GM18502 (cell line): Measurements from ENCODE around the gene BSPRY.
"Not testable (repeated sequence)": the region's sequence is repeated elsewhere in the genome, so short reads cannot be mapped to it uniquely, and the experiment has no call there.

Source experiments
- ATAC-seq: cut with Tn5 transposase; IDR thresholded peaks from one replicate; pipeline ENCODE4 v1.9.1; 2021; ENCODE audit warnings: mild to moderate bottlenecking; ENCODE audit not compliant: unreplicated experiment, poor library complexity

The BSPRY gene

DNA sequence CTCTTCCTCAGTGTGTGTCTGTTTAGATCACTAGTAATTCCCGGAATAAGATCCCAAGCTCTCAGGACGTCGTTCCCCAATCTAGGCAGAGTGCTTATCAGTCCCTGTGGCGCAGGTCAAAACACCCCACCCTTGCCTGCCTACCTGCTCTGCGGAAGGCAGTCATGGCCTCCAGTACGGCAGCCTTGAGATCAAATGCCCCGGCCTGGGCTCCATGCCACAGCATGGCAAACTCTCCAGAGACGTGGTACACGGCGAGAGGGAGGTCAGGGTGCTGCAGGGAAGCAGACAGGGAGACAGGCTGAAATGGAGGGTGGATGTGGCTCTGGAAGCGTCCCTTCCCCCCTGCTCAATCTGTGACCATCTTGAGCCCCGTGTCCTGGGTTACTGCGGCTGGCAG lies 39.5 kb downstream of the BSPRY start:
- no peak for ATAC-seq

- no peak for ATAC-seq
Measured at GRCh38 chr9:113389451-113389850, 40.1 kb downstream of the BSPRY start.

DNA sequence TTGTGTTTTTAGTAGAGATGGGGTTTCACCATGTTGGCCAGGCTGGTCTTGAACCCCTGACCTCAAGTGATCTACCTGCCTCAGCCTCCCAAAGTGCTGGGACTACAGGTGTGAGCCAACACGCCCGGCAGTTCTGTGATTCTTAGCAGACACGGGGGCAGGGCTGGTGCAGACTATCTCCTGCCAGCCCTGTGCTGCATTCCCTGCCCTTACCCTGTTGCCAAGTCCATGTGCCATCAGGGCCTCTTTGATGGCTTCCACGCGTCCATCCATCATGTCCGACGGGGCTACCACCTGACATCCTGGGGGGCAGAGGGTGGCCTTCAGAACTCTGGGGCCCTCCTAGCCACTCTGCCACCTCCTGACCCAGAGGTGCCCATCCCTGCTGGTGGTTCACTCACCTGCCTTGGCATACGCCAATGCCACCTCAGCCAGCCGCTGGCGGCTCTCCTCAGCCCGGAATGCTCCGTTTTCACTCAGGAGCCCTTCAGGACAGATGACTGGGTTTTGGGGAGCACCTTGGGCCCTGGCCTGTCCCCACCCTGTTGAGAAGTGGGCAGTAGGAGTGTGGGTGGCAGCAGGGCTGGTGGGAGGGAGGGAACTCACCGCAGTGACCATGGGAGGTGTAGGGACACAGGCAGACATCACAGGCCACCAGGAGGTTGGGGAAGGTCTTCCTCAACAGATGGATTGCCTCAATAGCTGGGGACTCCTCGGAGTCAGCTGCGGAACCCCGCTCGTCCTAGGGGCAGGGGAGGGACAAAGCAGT lies 41.0 kb downstream of the BSPRY start:
- no peak for ATAC-seq

- ATAC-seq = no peak
Measured at GRCh38 chr9:113391917-113392316, 42.6 kb downstream of the BSPRY start.

DNA sequence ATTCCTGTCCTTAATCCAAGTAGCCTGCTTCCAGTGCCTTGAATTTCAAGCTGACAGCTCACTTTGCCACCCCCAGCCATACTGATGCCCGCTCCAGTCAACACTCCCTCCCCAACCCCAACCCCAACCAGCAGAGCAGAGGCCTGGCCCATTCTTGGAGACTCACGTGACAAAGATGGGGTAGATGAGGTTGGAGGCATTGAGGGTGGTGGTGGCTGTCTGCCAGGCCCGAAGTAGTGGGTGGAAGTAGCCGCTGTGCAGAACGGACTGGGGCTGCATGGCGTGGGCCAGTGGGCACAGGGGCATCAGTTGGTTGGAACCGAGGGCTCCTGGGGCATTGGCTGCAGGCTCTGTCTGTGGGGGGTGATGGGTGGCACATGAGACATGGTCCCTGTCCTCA lies 43.9 kb downstream of the BSPRY start:
- no peak for ATAC-seq

GRCh38 chr9:113395000-113395861 lies 45.9 kb downstream of the BSPRY start:
- ATAC-seq = no peak

DNA sequence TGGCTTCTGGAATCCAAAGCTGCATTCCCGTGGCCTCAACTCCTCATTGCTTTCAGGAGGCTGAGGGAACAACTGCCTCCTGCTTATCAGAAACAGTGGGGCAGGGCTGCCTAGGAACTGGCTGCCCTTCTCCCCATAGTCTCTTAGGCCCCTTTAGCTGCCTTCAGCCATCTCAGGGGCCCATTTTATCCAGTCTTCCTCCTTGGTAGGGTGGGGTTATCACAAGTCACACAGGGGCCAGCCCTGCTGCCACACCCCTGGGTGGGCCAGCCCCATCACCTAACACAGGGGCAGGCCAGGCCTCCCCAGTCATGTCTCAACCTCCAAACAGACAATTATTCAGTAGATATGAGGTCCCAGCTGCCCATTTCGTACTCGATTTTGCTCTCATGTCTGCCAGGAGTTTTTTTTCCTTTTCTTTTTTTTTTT lies 47.9 kb downstream of the BSPRY start:
- no peak for ATAC-seq

DNA sequence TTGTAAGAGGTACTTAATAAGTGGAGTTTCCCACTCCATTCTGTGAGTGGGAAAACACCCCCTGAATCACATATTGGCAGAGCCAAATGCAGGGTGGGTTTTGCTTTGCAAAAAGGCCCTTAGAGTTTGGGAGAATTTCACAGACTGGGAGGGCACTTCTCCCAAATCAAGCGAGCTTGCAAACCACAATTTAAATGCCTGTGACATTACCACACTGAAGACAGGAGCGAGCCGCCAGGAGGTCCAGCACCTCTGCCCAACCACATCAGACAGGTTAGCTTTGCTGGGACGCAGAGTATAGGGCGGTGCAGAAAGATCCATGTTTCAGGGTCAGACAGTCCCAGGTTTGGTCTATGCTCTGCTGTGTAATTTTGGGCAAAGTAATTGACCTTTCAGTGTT lies 49.5 kb downstream of the BSPRY start:
- ATAC-seq = no peak

GRCh38 chr9:113399646-113400200 lies 50.4 kb downstream of the BSPRY start:
- no peak for ATAC-seq

GRCh38 chr9:113401027-113401792 lies 51.9 kb downstream of the BSPRY start, which contains the start of gene ALAD:
TSS of gene ALAD (minus strand) at chr9:113401284. CDS start at chr9:113393559, 7,725 bp downstream.
- peak; percentile 99 for ATAC-seq

DNA sequence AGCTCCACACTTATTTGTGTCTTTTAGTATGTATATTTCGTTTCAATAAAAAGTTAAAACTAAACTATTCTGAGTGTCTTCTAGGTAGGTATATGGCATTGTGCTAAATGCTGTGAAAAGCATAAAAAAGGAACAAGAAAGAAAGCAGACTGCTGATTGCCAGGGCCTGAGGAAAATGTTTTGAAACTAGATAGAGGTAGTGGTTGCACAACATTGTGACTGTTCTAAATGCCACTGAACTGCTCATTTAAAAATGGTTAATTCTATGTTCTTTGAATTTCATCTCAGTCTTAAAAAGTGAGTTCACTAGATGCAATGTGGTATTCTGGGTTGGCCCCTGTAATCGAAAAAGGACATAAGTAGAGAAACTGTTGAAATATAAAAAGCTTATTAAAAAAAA lies 54.3 kb downstream of the BSPRY start:
- no peak for ATAC-seq

DNA sequence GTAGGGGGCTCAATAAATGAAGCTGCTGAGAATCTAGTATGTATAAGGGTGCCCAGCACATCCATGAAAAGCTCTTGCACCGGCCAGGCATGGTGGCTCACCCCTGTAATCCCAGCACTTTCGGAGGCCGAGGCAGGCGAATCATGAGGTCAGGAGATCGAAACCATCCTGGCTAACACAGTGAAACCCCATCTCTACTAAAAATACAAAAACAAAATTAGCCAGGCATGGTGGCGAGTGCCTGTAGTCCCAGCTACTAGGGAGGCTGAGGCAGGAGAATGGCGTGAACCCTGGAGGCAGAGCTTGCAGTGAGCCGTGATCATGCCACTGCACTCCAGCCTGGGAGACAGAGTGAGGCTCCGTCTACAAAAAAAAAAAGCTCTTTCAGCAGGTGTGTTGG lies 57.0 kb downstream of the BSPRY start:
- not testable (repeated sequence) for ATAC-seq

DNA sequence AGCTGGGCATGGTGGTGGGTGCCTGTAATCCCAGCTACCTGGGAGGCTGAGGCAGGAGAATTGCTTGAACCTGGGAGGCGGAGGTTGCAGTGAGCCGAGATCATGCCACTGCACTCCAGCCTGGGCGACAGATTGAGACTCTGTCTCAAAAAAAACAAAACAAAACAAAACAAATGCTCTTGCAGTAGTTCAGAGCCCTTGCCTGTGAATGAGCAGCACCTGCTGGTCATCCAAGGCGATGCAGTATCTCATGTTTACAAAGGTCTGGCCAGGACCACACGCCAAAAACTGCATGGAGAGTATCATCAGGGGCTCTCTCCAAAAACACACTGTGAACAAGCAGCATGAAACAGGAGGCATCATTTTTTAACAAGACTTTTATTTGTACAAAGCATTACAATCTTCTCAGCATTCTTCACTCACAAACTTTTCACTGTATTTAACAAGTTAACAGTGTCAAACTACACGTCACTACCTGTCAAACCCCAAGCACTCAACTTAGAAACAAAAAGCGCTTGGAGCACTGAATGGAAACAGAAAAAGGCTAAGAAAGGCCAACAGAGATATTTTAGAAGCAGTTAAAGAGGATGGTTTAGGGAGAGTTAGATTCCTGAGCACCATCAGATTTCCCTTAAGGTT lies 57.7 kb downstream of the BSPRY start:
- ATAC-seq = peak; percentile 37

DNA sequence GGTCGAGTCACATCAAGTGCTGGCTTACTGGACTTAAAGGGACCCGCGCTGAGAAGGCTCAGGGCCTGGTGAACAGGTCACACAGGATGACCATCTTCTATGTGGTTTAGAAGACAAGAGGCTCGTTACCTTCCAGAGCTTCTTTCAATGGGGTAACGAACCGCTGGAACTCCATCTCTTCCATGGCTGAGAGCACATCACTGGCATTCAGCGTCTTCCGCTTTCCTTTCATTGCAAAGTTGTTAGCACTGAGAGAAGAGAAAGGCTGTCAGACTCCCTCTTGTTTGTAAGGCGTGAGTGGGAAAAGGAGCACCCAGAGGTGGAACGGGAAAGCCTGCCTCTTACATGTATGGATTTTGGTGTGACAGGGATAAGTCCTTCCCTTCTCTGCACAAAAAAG lies 60.1 kb downstream of the BSPRY start:
- no peak for ATAC-seq

GRCh38 chr9:113409883-113410206 lies 60.5 kb downstream of the BSPRY start:
- ATAC-seq = peak; percentile 3

GRCh38 chr9:113410207-113410864 lies 61.0 kb downstream of the BSPRY start, which contains the start of the genes C9orf43 and POLE3:
TSS of gene C9orf43 (plus strand) at chr9:113410747. CDS start at chr9:113413494, 2,747 bp downstream.
TSS of gene POLE3 (minus strand) at chr9:113410675. CDS start at chr9:113410293, 382 bp downstream.
- peak; percentile 88 for ATAC-seq

- ATAC-seq = peak; percentile 95
Measured at GRCh38 chr9:113416149-113416721, 66.9 kb downstream of the BSPRY start.

DNA sequence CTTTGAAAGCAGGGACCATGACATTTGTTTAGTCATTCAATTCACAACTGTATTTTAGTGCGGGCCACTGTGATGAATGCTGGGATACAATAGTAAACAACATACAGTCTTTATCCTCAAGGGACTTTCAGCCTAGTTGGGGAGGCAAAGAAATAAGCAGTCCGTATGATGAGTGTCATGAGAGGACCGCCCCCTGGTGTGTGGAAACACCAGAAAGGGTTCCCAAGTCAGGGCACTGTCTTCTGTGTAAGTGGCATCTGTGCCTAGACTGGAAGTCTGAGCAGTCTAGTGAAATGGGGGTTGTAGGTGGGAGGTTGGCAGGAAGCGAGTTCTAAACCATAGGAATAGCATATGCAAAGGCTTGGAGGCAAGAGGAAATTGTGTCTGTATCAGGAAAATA lies 68.0 kb downstream of the BSPRY start:
- no peak for ATAC-seq
